HG02970 (cell line): ENCODE results near the gene MOV10L1.
"Not testable (repeated sequence)": the region's sequence is repeated elsewhere in the genome, so short reads cannot be mapped to it uniquely, and the experiment has no call there.

Experiments
- ATAC-seq: cut with Tn5 transposase; IDR thresholded peaks from one replicate; pipeline ENCODE4 v1.9.1; 2021; ENCODE audit warnings: mild to moderate bottlenecking, moderate library complexity, moderate number of reproducible peaks; ENCODE audit not compliant: unreplicated experiment, low FRiP score

Gene MOV10L1

GRCh38 chr22:50129121-50129736 lies 39.4 kb downstream of the MOV10L1 start:
- ATAC-seq: no peak

GRCh38 chr22:50131894-50132293 lies 42.1 kb downstream of the MOV10L1 start:
- no peak for ATAC-seq

- ATAC-seq: no peak
Observed at GRCh38 chr22:50134481-50134880, 44.7 kb downstream of the MOV10L1 start.

- ATAC-seq: no peak
Observed at GRCh38 chr22:50136581-50137015, 46.8 kb downstream of the MOV10L1 start.

- not testable (repeated sequence) for ATAC-seq
Observed at GRCh38 chr22:50137277-50137676, 47.5 kb downstream of the MOV10L1 start.

GRCh38 chr22:50138041-50138440 lies 48.2 kb downstream of the MOV10L1 start:
- no peak for ATAC-seq

GRCh38 chr22:50138988-50139387 lies 49.2 kb downstream of the MOV10L1 start:
- no peak for ATAC-seq

- ATAC-seq: no peak
Observed at GRCh38 chr22:50139843-50140415, 50.1 kb downstream of the MOV10L1 start.

GRCh38 chr22:50140615-50141014 lies 50.8 kb downstream of the MOV10L1 start:
- ATAC-seq: no peak

- no peak for ATAC-seq
Observed at GRCh38 chr22:50141462-50141861, 51.7 kb downstream of the MOV10L1 start.

GRCh38 chr22:50141891-50142363 lies 52.1 kb downstream of the MOV10L1 start:
- no peak for ATAC-seq

GRCh38 chr22:50143096-50143495 lies 53.3 kb downstream of the MOV10L1 start:
- no peak for ATAC-seq

- ATAC-seq: no peak
Observed at GRCh38 chr22:50144005-50144614, 54.3 kb downstream of the MOV10L1 start.

GRCh38 chr22:50145721-50146438 lies 56.1 kb downstream of the MOV10L1 start:
- no peak for ATAC-seq

GRCh38 chr22:50146439-50147238 lies 56.8 kb downstream of the MOV10L1 start:
- ATAC-seq: no peak

- not testable (repeated sequence) for ATAC-seq
Observed at GRCh38 chr22:50147258-50148165, 57.7 kb downstream of the MOV10L1 start.

- no peak for ATAC-seq
Observed at GRCh38 chr22:50148166-50148500, 58.3 kb downstream of the MOV10L1 start.

GRCh38 chr22:50148991-50149721 lies 59.4 kb downstream of the MOV10L1 start:
- no peak for ATAC-seq
